ENCODE results near the gene PCCA. TPM values are rescaled to one million over a fixed set of nuclear protein-coding genes. Genes with fewer than 3 reads are reported as not detected.
"Not testable (repeated sequence)": the region's sequence is repeated elsewhere in the genome, so short reads cannot be mapped to it uniquely, and the experiment has no call there.

Gene PCCA
- total and polyA plus RNA-seq, 2 donors (not counting 1 experiment from before 2014, with no cell fraction given): 11.2 to 73.0 TPM

DNA sequence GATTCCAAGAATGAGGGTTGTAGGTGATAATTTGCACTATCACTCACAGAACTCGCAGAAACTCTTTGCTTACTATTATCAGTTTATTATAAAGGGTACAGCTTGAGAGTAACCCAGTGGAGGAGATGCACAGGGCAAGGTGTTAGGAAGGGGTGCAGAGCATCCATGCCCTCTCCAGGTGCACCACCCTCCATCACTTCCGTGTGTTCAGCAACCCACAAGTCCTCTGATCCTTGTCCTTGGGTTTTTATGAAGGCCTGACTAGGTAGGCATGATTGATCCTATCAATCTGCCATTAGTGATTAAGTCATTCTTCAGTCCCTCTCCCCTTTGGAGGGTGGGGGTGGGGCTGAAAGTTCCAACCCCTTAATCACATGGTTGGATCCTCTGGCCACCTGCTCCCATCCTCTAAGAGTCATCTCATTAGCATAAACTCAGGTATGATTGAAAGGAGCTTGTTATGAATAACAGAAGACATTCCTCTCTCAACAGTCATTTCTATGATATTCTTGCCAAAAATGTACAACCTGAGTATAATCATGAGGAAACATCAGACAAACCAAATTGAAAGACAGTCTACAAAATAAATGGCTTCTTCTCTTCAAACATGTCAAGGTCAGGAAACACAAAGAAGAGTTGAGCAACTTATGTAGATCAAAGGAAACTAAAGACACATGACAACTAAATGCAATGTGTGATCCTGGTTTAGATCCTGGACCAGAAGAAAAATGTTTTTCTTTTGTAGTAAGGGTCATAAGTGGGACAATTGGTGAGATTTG is 225.4 kb downstream of the PCCA start:
- Histone ChIP-seq H3K27ac (ENCODE audit: insufficient read depth, low read length) (no peak overlapping the region), H3K27me3 (ENCODE audit: control insufficient read depth, insufficient read depth, low read length) (no peaks in the 10 kb centered on the region), H2AFZ (ENCODE audit: low read length) (no peak overlapping the region), H3K9me3 (ENCODE audit: control insufficient read depth, insufficient read depth, low read depth, low read length) (no peaks in the 10 kb centered on the region), H3K79me2 (ENCODE audit: control insufficient read depth, insufficient read depth, low read length) (no peaks in the 10 kb centered on the region), H3K4me1 (ENCODE audit: control insufficient read depth, extremely low read depth, insufficient read depth, low read length) (no peaks in the 10 kb centered on the region), H4K20me1 (ENCODE audit: control insufficient read depth, extremely low read depth, insufficient read depth, low read length) (no peaks in the 10 kb centered on the region), H3K9ac (ENCODE audit: insufficient read depth, low read length) (no peak overlapping the region), H3K4me3 (replicated peaks in 1 of 4; ENCODE audit: control extremely low read depth in 1 of 4, insufficient read depth in 1 of 4, low read depth in 3 of 4, low read length in 4 of 4) (no peak overlapping the region), H3K4me2 (ENCODE audit: extremely low read depth, insufficient read depth, low read length) (no peak overlapping the region), H3K36me3 (ENCODE audit: control insufficient read depth, insufficient read depth, low read length) (no peaks in the 10 kb centered on the region)
- no peak for DNase-seq (ENCODE audit: low read depth in 2 of 2)
- no peak for TF ChIP-seq EZH2 (IDR thresholded peaks at IDR 0.05; ENCODE audit: low read length, missing control alignments)
- TF ChIP-seq, protein P1, sequence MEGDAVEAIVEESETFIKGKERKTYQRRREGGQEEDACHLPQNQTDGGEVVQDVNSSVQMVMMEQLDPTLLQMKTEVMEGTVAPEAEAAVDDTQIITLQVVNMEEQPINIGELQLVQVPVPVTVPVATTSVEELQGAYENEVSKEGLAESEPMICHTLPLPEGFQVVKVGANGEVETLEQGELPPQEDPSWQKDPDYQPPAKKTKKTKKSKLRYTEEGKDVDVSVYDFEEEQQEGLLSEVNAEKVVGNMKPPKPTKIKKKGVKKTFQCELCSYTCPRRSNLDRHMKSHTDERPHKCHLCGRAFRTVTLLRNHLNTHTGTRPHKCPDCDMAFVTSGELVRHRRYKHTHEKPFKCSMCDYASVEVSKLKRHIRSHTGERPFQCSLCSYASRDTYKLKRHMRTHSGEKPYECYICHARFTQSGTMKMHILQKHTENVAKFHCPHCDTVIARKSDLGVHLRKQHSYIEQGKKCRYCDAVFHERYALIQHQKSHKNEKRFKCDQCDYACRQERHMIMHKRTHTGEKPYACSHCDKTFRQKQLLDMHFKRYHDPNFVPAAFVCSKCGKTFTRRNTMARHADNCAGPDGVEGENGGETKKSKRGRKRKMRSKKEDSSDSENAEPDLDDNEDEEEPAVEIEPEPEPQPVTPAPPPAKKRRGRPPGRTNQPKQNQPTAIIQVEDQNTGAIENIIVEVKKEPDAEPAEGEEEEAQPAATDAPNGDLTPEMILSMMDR (conservative IDR thresholded peaks at IDR 0.05 in 1 of 2, IDR thresholded peaks at IDR 0.05 in 1 of 2; ENCODE audit: low read depth in 1 of 2, low read length in 2 of 2): no peak

- no peaks in the 10 kb centered on the region for H3K79me2 ChIP-seq (ENCODE audit: control insufficient read depth, insufficient read depth, low read length)
- H3K9ac ChIP-seq (ENCODE audit: insufficient read depth, low read length): no peak overlapping the region
- no peaks in the 10 kb centered on the region for H3K4me1 ChIP-seq (ENCODE audit: control insufficient read depth, extremely low read depth, insufficient read depth, low read length)
- no peak overlapping the region for H3K4me2 ChIP-seq (ENCODE audit: extremely low read depth, insufficient read depth, low read length)
- H2AFZ ChIP-seq (ENCODE audit: low read length): no peak overlapping the region
- H3K4me3 ChIP-seq (replicated peaks in 1 of 4; ENCODE audit: control extremely low read depth in 1 of 4, insufficient read depth in 1 of 4, low read depth in 3 of 4, low read length in 4 of 4): no peak overlapping the region
- no peaks in the 10 kb centered on the region for H3K9me3 ChIP-seq (ENCODE audit: control insufficient read depth, insufficient read depth, low read depth, low read length)
- no peak for DNase-seq (ENCODE audit: low read depth in 2 of 2)
- TF ChIP-seq EZH2 (IDR thresholded peaks at IDR 0.05; ENCODE audit: low read length, missing control alignments): no peak
- TF ChIP-seq, protein P1 (conservative IDR thresholded peaks at IDR 0.05 in 1 of 2, IDR thresholded peaks at IDR 0.05 in 1 of 2; ENCODE audit: low read depth in 1 of 2, low read length in 2 of 2): no peak
- no peaks in the 10 kb centered on the region for H3K27me3 ChIP-seq (ENCODE audit: control insufficient read depth, insufficient read depth, low read length)
- H4K20me1 ChIP-seq (ENCODE audit: control insufficient read depth, extremely low read depth, insufficient read depth, low read length): no peaks in the 10 kb centered on the region
- no peaks in the 10 kb centered on the region for H3K36me3 ChIP-seq (ENCODE audit: control insufficient read depth, insufficient read depth, low read length)
- H3K27ac ChIP-seq (ENCODE audit: insufficient read depth, low read length): no peak overlapping the region
Observed at GRCh38 chr13:100315522-100315921, 226.6 kb downstream of the PCCA start.

DNA sequence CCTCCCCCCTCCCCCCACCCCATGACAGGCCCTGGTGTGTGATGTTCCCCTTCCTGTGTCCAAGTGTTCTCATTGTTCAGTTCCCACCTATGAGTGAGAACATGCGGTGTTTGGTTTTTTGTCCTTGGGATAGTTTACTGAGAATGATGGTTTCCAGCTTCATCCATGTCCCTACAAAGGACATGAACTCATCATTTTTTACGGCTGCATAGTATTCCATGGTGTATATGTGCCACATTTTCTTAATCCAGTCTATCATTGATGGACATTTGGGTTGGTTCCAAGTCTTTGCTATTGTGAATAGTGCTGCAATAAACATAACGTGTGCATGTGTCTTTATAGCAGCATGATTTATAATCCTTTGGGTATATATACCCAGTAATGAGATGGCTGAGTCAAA is 229.6 kb downstream of the PCCA start:
- not testable (repeated sequence) for H3K27ac ChIP-seq (ENCODE audit: insufficient read depth, low read length); H3K27me3 ChIP-seq (ENCODE audit: control insufficient read depth, insufficient read depth, low read length); H3K4me2 ChIP-seq (ENCODE audit: extremely low read depth, insufficient read depth, low read length)

More for the DNA sequence above, 229.6 kb downstream of the PCCA start:
- not testable (repeated sequence) for H4K20me1 ChIP-seq (ENCODE audit: control insufficient read depth, extremely low read depth, insufficient read depth, low read length); H3K9ac ChIP-seq (ENCODE audit: insufficient read depth, low read length); H3K4me1 ChIP-seq (ENCODE audit: control insufficient read depth, extremely low read depth, insufficient read depth, low read length); H3K36me3 ChIP-seq (ENCODE audit: control insufficient read depth, insufficient read depth, low read length); H2AFZ ChIP-seq (ENCODE audit: low read length); H3K4me3 ChIP-seq (replicated peaks in 1 of 4; ENCODE audit: control extremely low read depth in 1 of 4, insufficient read depth in 1 of 4, low read depth in 3 of 4, low read length in 4 of 4); DNase-seq (ENCODE audit: low read depth in 2 of 2); H3K9me3 ChIP-seq (ENCODE audit: control insufficient read depth, insufficient read depth, low read depth, low read length); H3K79me2 ChIP-seq (ENCODE audit: control insufficient read depth, insufficient read depth, low read length)
